T-helper 1 cell treated with Interleukin-12 subunit alpha and Interleukin-12 subunit beta and Interleukin-4 antibody, amounts not matched to agents 30 μg/mL and 1 μg/mL, for 36 hours (primary cell): ENCODE measurements around the gene CASP8AP2.
"Not testable (repeated sequence)": the region's sequence is repeated elsewhere in the genome, so short reads cannot be mapped to it uniquely, and the experiment has no call there.

Experiments
- H3K27ac Mint-ChIP-seq: one replicate; pipeline ENCODE4 v1.8.0; 2021; ENCODE audit warnings: mild to moderate bottlenecking, mixed read lengths
- H3K27me3 Mint-ChIP-seq: one replicate; pipeline ENCODE4 v1.8.0; 2021; ENCODE audit warnings: low read depth, mixed read lengths
- H3K36me3 Mint-ChIP-seq: one replicate; pipeline ENCODE4 v1.8.0; 2021; ENCODE audit warnings: low read depth, mixed read lengths
- H3K4me1 Mint-ChIP-seq: one replicate; pipeline ENCODE4 v1.8.0; 2021; ENCODE audit warnings: low read depth, mixed read lengths
- H3K4me3 Mint-ChIP-seq: one replicate; pipeline ENCODE4 v1.8.0; 2021; ENCODE audit warnings: mild to moderate bottlenecking, moderate library complexity, mixed read lengths
- H3K9me3 Mint-ChIP-seq: one replicate; pipeline ENCODE4 v1.8.0; 2021; ENCODE audit warnings: mixed read lengths

Gene CASP8AP2

DNA sequence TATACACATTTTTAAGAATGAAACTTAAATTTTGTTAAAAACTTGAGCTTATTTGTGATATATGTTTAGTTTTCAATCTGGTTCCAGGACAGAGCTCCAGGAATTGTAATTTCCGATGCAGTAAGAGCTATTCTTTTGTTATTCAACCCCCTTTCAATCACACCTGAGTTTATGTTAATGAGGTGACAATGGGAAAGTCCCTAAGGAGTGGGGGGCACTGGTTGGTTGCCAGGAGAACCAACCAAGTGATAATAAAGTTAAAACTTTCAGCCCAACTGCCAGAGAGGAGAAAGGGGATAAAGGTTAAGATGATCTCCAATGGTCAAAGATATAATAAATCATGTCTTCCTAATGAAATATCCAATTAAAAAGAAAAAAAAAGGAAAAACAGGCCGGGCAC, 29.9 kb upstream of the CASP8AP2 start:
- Mint-ChIP-seq H3K27me3 (no peaks in the 10 kb centered on the region), H3K4me3 (no peak overlapping the region), H3K4me1 (peaks cover 11% of the 10 kb centered on the region), H3K36me3 (peaks cover 19% of the 10 kb centered on the region), H3K9me3 (no peaks in the 10 kb centered on the region), H3K27ac (no peak overlapping the region)

DNA sequence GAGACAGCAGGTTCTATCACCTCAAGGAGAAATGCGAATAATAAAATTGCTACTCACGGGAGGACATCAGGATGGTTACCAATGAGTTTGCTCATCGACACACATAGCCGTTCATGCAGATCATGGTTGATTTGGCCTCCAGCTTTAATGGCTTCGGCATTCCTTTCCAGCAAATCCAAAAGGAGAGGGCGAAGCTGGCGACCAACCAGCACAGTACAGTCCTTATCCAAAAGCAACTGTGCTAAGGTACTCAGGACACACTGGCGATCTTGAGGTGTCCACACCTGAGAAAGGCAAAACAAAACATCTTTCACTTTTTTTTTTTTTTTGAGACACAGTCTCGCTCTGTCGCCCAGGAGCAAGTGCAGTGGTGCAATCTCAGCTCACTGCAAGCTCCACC, 26.4 kb upstream of the CASP8AP2 start:
- no peak overlapping the region for H3K4me3 Mint-ChIP-seq
- H3K9me3 Mint-ChIP-seq, result no peaks in the 10 kb centered on the region
- no peak overlapping the region for H3K27ac Mint-ChIP-seq
- peaks cover 5% of the 10 kb centered on the region for H3K4me1 Mint-ChIP-seq
- peaks cover 7% of the 10 kb centered on the region for H3K36me3 Mint-ChIP-seq
- H3K27me3 Mint-ChIP-seq, result no peaks in the 10 kb centered on the region

DNA sequence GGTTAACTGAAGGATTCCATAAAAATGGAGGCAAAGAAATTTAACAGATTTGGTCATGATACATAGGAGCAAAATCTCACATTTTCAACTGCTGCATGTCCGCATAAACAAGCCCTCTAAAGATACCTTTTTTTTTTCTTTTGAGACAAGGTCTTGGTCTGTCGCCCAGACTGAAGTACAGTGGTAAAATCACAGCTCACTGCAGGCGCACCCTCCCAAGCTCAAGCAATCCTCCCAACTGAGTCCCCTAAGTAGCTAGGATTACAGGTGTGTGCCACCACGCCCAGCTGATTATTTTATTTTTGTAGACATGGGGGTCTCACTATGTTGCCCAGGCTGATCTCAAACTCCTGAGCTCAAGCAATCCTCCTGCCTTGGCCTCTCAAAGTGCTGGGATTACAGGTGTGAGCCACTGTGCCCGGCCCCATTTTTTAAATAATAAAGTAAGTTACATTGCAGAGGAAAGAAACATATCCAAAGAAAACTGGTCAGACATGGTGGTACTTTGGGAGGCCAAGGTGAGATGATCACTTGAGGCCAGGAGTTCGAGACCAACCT, 23.8 kb upstream of the CASP8AP2 start:
- no peak overlapping the region for H3K4me3 Mint-ChIP-seq
- H3K36me3 Mint-ChIP-seq, result peaks cover 4% of the 10 kb centered on the region
- H3K27me3 Mint-ChIP-seq, result no peaks in the 10 kb centered on the region
- H3K27ac Mint-ChIP-seq, result no peak overlapping the region
- H3K4me1 Mint-ChIP-seq, result peaks cover 3% of the 10 kb centered on the region
- no peaks in the 10 kb centered on the region for H3K9me3 Mint-ChIP-seq

DNA sequence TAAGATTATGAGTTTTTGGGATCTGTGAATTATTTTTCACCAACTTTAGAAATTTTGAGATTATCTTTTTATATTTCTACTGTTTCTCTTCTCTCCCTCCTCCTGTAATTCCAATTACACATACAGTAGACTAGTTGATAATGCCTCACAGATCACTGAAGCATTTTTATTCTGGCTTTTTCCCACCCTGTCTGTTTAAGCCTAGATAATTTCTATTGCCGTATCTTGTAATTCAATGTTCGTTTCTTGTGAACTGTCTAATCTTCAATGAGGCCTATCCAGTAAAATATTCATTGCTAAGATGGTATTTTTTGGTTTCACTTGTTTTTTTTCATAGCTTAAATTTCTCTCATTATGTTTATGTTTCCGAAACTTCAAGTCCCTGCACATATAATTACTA, 22.1 kb upstream of the CASP8AP2 start:
- no peaks in the 10 kb centered on the region for H3K27me3 Mint-ChIP-seq
- peaks cover 4% of the 10 kb centered on the region for H3K36me3 Mint-ChIP-seq
- peaks cover 4% of the 10 kb centered on the region for H3K4me1 Mint-ChIP-seq
- no peak overlapping the region for H3K27ac Mint-ChIP-seq
- no peaks in the 10 kb centered on the region for H3K9me3 Mint-ChIP-seq
- H3K4me3 Mint-ChIP-seq, result no peak overlapping the region

DNA sequence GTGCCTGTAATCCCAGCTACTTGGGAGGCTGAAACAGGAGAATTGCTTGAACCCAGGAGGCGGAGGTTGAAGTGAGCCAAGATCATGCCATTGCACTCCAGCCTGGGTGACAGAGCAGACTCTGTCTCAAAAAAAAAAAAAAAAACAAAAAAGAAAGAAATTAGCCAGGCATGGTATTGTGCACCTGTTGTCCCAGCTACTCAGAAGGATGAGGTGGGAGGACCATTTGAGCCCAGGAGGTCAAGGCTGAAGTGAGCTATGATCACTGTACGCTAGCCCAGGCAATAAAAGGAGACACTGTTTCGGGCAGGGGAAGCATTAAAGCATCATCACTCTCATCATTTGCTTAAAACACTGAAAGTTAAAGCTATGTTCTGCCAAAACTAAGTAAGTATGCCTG, 16.3 kb upstream of the CASP8AP2 start:
- H3K36me3 Mint-ChIP-seq, H3K9me3 Mint-ChIP-seq, H3K27me3 Mint-ChIP-seq, H3K4me1 Mint-ChIP-seq, H3K27ac Mint-ChIP-seq, H3K4me3 Mint-ChIP-seq: not testable (repeated sequence)

DNA sequence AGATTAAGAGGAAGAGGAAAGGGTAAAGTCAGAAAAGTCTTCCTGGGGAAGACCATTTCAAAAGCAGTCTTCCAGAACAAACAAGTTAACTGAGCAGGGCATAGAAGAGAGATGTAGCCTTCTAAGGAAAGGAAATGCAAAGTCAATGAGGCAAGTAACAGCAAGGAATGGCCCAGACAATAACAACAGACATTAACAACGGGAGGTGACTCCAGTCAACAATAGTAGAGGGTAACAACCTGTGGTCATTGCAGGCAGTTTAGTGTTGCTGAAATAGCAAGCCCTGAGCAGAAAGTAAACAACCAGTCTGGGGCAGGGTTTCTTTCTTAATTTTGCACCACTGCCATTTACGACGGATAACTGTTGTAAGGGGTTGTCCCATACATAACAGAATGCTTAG, 12.2 kb upstream of the CASP8AP2 start:
- no peaks in the 10 kb centered on the region for H3K27me3 Mint-ChIP-seq
- H3K4me1 Mint-ChIP-seq, result peaks cover 20% of the 10 kb centered on the region
- peak overlapping the region; percentile 33 for H3K27ac Mint-ChIP-seq
- peak overlapping the region; percentile 53 for H3K4me3 Mint-ChIP-seq
- H3K36me3 Mint-ChIP-seq, result peaks cover 4% of the 10 kb centered on the region
- H3K9me3 Mint-ChIP-seq, result no peaks in the 10 kb centered on the region

DNA sequence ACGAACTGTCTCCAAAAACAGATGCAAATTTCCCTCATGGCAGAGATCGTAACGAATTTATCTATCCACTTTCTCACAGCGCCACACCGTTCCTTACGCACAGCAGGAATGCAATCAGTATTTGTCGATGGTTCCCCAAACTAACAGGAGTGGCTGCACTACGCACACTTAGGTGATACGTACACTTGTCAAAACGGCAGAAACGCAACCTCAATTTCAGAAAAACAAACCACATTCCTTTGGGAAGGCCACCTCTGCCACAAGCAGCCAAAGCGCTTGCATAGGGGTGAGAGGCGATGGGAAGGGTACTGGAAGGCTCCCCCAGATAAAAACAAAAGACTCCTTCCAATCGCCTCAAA, 10.7 kb upstream of the CASP8AP2 start:
- Mint-ChIP-seq H3K4me1 (peaks cover 20% of the 10 kb centered on the region), H3K36me3 (peaks cover 4% of the 10 kb centered on the region)

DNA sequence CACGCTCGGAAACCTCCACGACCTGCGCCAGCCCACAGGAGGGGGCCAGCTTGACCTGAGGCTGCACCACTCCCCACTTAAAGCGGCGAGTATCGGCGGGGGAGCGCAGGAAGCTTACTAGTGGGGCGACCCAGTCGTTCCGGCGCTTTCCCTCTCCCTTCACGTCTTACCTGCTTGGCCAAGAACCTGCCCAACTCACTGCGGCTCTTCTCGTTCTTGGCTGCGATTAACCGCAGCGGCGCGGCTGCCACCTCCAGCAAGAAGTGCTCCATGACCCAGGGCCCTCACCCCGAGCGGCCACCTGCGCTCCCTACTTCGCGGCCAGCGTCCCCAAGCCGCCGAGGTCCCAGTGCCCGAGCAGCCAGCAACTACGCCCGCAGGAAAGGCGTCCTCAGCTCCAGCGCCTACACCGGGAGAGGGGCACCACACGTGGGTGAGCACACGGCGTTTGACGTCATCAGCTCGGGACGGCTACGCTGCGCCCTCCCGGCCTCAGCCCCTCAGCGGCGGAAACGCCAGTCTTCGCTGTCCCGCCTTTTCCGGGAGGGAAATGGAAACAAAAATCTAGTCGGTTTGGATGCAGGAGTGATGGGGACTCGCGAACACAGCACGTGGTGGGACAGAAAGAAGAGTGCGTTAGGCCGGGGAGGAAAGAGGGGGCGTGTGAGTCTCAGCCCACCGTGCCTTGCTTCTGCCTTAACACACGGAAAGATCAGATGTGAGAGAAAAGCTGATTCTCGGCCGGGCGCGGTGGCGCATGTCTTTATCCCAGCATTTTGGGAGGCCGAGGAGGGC, 10.1 kb upstream of the CASP8AP2 start, which contains the start of gene MDN1:
TSS of gene MDN1 (minus strand) at position 459 of the 795 bp plus-strand sequence. CDS start at position 272, 187 bp downstream.
- no peaks in the 10 kb centered on the region for H3K27me3 Mint-ChIP-seq
- peak within 1 kb of the TSS; percentile 95 for H3K27ac Mint-ChIP-seq
- H3K4me1 Mint-ChIP-seq, result peaks cover 20% of the 10 kb centered on the region
- H3K4me3 Mint-ChIP-seq, result peak within 1 kb of the TSS; percentile 93
- H3K36me3 Mint-ChIP-seq, result peaks cover 4% of the 10 kb centered on the region
- no peaks in the 10 kb centered on the region for H3K9me3 Mint-ChIP-seq

More for the DNA sequence above, 10.7 kb upstream of the CASP8AP2 start:
- Mint-ChIP-seq H3K9me3 (no peaks in the 10 kb centered on the region), H3K27ac (peak overlapping the region; percentile 95), H3K4me3 (peak overlapping the region; percentile 93), H3K27me3 (no peaks in the 10 kb centered on the region)

DNA sequence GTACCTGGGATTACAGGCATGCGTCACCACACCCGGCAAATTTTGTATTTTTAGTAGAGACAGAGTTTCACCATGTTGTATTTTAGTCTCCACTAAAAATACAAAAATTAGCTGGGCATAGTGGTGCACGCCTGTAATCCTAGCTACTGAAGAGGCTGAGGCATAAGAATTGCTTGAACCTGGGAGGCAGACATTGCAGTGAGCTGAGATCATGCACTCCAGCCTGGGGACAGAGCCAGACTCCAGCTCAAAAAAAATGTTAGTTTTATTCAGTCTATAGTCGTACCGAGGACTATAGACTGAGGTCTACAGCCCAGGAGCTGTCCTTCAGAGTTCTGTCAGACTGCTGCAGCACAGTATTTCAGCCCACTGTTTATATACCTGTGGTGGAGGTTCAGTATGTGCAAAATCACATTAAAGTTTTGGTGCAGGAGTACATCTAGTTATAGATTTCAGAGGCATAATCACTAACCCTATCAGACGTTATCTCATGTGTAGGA, 3.6 kb upstream of the CASP8AP2 start:
- no peaks in the 10 kb centered on the region for H3K27me3 Mint-ChIP-seq
- H3K4me1 Mint-ChIP-seq, result peaks cover 8% of the 10 kb centered on the region
- H3K36me3 Mint-ChIP-seq, result peaks cover 2% of the 10 kb centered on the region
- no peaks in the 10 kb centered on the region for H3K9me3 Mint-ChIP-seq
- no peak overlapping the region for H3K4me3 Mint-ChIP-seq
- H3K27ac Mint-ChIP-seq, result no peak overlapping the region

DNA sequence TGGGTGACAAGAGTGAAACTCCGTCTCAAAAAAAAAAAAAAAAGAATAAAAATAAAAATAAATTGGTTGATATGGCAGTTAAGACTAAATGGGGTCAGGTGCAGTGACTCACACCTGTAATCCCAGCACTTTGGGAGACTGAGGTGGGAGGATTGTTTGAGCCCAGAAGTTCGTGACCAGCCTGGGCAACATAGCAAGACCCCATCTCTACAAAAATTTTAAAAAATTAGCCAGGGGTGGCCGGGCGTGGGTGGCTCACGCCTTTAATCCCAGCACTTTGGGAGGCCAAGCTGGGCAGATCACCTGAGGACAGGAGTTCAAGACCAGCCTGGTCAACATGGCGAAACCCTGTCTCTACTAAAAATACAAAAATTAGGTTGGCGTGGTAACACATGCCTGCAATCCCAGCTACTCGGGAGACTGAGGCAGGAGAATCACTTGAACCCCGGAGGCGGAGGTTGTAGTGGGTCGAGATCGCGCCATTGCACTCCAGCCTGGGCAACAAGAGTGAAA, 1.1 kb upstream of the CASP8AP2 start:
- H3K27me3 Mint-ChIP-seq, H3K9me3 Mint-ChIP-seq: not testable (repeated sequence)
- Mint-ChIP-seq H3K4me1 (peaks cover 21% of the 10 kb centered on the region), H3K36me3 (peaks cover 19% of the 10 kb centered on the region), H3K4me3 (peak overlapping the region; percentile 97), H3K27ac (peak overlapping the region; percentile 94)

DNA sequence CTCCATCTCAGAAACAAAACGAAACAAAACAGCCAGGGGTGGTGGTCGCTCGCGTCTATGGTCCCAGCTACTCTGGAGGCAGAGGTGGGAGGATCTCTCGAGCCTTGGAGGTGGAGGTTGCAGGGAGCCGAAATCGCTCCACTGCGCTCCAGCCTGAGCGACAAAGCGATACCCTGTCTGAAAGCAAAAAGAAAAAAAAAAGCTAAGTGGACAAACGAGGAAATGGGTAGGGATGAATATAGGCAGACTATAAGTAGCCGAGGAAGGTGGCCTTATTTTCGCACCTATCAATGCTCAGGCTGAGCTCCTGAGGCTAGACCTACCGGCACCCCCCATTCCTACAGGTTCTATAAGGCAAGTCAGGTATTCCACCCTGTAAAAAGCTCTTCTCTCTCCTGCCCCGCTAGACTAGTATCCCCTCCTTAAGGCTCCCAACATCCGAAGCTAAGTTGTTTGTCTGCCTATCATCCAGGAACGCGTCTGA, 650 bp upstream of the CASP8AP2 start:
- H3K9me3 Mint-ChIP-seq, result no peaks in the 10 kb centered on the region
- H3K36me3 Mint-ChIP-seq, result peaks cover 23% of the 10 kb centered on the region
- peak overlapping the region; percentile 97 for H3K4me3 Mint-ChIP-seq
- H3K27me3 Mint-ChIP-seq, result no peaks in the 10 kb centered on the region
- H3K27ac Mint-ChIP-seq, result peak overlapping the region; percentile 94
- H3K4me1 Mint-ChIP-seq, result peaks cover 23% of the 10 kb centered on the region

DNA sequence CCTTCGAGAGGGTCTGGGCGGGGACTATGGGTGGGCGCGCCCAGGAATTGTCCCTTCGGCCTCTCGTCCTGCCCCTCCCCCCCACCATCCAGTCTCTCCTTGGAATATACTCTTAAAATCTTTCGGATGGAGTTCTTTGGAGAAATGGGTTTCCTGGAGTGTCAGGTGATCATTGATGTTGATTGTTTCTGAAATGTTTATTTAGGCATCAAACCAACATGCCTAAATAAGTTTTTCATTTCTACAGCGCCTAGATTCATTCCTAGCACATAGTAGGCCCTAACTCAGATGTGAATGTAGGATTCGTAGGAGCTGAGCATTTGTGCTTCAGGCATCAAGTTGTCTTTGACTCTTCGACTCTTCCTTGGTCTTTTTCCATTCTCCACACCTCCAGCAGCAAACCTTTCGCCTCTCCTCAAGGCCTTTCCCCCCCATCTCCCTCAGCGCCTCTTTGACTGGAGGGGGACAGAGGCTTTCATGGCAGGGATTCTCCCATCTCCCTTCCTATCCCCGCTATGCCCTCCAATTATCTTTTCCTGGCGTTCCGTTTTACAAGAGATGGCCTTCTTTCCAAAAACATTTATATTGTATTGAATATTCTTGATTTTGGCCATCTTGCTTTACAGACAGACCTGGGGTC, 610 bp downstream of the CASP8AP2 start:
- Mint-ChIP-seq H3K27me3 (no peaks in the 10 kb centered on the region), H3K9me3 (no peaks in the 10 kb centered on the region), H3K4me3 (peak overlapping the region; percentile 97), H3K36me3 (peaks cover 29% of the 10 kb centered on the region), H3K27ac (peak overlapping the region; percentile 75), H3K4me1 (peaks cover 29% of the 10 kb centered on the region)

DNA sequence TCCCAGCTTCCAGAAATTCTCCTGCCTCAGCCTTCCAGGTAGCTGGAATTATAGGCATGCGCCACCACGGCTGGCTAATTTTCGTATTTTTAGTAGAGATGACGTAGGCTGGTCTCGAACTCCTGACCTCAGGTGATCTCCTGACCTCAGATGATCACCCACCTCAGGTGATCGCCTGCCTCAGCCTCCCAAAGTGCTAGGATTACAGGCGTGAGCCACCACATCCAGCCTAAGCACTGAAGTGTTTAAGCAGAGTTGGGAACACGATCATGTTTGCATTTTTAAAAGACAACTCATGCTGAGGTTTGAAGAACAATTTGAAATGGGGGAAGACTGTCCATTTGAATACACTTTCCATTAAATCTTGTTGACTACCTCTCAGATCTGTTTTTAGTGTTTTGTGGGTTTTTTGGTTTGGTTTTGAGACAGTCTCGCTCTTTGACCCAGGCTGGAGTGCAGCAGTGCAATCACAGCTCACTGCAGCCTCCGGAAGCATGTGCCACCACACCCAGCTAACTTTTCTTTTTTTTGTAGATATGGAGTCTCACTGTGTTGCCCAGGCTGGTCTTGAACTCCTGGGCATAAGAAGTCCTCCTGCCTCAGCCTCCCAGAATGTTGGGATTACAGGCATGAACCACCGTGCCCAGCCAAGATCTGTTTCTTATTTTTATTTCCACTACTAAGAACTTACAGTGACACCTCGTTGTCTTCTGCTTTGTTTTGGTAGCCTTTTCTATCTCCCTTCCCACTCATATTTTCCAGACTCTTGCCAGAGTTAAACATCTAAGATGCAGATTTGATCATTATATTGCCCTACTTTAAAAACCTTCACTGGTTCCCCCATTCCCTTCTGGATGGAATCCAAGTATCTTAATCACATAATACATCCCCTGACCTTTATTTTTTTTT, 5.5 kb downstream of the CASP8AP2 start:
- Mint-ChIP-seq H3K4me3 (peak overlapping the region; percentile 62), H3K4me1 (peaks cover 50% of the 10 kb centered on the region), H3K27ac (peak overlapping the region; percentile 81), H3K9me3 (no peaks in the 10 kb centered on the region), H3K27me3 (no peaks in the 10 kb centered on the region), H3K36me3 (peaks cover 50% of the 10 kb centered on the region)
